Fibroblast of skin of left biceps (primary cell): ENCODE measurements around the gene PROCR.
"Not testable (repeated sequence)": the region's sequence is repeated elsewhere in the genome, so short reads cannot be mapped to it uniquely, and the experiment has no call there.

Experiments used
- DNase-seq, 2 experiments: peaks; one replicate each; pipeline ENCODE4 v3.0.0-alpha.2; 2013; ENCODE audit warnings: low read depth in 2 of 2

PROCR gene

GRCh38 chr20:35193031-35193791, 21.3 kb downstream of the PROCR start:
- DNase-seq = not testable (repeated sequence)

GRCh38 chr20:35196313-35196712, 24.4 kb downstream of the PROCR start:
- no peak for DNase-seq

- no peak for DNase-seq
Observed at GRCh38 chr20:35199740-35200139, 27.9 kb downstream of the PROCR start.

- DNase-seq = no peak
Observed at GRCh38 chr20:35200267-35200666, 28.4 kb downstream of the PROCR start.

GRCh38 chr20:35201467-35201866, 29.6 kb downstream of the PROCR start:
- DNase-seq = not testable (repeated sequence)

- no peak for DNase-seq
Observed at GRCh38 chr20:35206802-35207201, 34.9 kb downstream of the PROCR start.

- peak in 1 of 2 experiments; percentile 33 for DNase-seq
Observed at GRCh38 chr20:35207950-35208611, 36.2 kb downstream of the PROCR start.

- peak; percentile 53 to 54 for DNase-seq
Observed at GRCh38 chr20:35215066-35215956, 43.4 kb downstream of the PROCR start.

GRCh38 chr20:35216541-35216940, 44.7 kb downstream of the PROCR start:
- no peak for DNase-seq

- no peak for DNase-seq
Observed at GRCh38 chr20:35223941-35224340, 52.1 kb downstream of the PROCR start.

GRCh38 chr20:35224536-35224935, 52.7 kb downstream of the PROCR start:
- DNase-seq = no peak

- DNase-seq = no peak
Observed at GRCh38 chr20:35225319-35226125, 53.6 kb downstream of the PROCR start.

GRCh38 chr20:35226126-35226883, 54.4 kb downstream of the PROCR start, which contains the start of gene MMP24:
TSS of gene MMP24 (plus strand) at chr20:35226690. CDS start at chr20:35226739, 49 bp downstream.
- no peak for DNase-seq
